GM19452 (cell line): Measurements from ENCODE around the gene HOXA13.

Experiments
- ATAC-seq: cut with Tn5 transposase; IDR thresholded peaks from one replicate; pipeline ENCODE4 v1.9.1; 2021; ENCODE audit not compliant: unreplicated experiment

The HOXA13 gene

GRCh38 chr7:27199849-27200760, at the start of gene HOXA13:
Gene HOXA13, minus strand, starts transcription at chr7:27200091. Its CDS starts 14 bp downstream, at chr7:27200077.
- peak; percentile 73 for ATAC-seq

- ATAC-seq: no peak
Measured at GRCh38 chr7:27248911-27249723, 49.2 kb upstream of the HOXA13 start.

DNA sequence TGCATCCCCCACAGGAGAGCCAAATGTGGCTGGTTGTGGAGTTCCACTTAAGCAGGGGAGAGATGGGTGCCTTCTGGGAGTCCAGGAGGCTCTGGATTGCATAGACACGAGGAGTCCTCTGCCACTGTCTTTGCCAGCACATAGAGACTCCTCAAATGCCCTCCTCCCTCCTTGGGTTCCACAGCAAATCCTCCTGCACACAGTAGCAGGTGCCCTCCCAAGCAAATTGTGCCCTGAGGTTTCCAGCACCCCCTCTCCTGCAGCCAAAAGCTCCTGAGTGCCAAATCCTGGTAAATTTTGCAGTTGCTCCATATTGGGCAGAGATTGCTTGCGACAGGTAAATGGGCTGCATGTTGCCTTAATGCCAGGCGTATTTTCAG, 48.5 kb upstream of the HOXA13 start:
- no peak for ATAC-seq

DNA sequence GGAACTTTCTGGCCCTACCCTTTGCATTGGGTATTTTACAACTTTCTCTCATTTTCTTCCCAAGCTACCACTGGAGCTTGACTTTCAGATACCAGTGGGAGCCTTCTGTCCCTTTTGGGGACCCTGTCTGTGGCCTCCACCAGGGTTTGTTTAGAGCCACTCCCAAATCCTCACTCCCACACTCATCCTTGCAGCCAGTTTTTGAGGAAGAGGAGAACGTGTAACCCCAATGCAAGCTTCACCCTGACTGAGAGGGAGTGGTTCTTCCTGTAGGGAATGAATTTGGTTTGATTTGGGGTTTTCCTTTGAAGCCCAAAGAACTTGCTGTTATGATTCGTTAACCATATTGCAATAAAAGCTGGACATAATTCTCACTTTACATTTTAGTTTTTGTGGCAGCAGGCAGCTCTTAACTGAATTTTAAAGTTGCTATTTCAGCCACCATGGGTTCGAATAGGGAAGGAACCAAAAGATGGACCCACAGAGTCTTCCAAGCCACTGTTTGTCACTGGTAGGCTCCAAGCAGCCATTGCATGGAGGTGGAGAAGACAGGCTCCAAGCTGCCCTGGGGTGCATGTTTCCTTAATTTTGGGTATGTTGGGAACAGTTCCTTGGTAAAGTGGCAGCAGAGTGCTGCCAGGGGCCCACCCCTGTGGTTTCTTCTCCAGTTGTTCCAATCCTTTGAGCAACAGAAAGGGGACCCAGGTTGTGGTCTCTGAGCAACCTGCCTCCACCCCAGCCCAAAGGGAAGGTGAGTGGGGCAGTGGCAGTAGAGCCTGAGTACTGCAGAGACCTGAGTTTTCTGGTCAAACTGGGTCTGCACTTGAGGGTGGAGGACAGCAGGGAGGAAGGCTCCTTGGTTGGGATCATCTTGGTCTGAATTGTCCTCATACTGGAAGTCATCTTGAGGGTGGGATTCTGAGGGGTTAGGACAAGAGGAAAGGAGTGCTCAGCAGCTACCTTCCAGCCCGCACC, 47.8 kb upstream of the HOXA13 start:
- no peak for ATAC-seq

GRCh38 chr7:27247000-27247399, 47.1 kb upstream of the HOXA13 start:
- ATAC-seq: no peak

DNA sequence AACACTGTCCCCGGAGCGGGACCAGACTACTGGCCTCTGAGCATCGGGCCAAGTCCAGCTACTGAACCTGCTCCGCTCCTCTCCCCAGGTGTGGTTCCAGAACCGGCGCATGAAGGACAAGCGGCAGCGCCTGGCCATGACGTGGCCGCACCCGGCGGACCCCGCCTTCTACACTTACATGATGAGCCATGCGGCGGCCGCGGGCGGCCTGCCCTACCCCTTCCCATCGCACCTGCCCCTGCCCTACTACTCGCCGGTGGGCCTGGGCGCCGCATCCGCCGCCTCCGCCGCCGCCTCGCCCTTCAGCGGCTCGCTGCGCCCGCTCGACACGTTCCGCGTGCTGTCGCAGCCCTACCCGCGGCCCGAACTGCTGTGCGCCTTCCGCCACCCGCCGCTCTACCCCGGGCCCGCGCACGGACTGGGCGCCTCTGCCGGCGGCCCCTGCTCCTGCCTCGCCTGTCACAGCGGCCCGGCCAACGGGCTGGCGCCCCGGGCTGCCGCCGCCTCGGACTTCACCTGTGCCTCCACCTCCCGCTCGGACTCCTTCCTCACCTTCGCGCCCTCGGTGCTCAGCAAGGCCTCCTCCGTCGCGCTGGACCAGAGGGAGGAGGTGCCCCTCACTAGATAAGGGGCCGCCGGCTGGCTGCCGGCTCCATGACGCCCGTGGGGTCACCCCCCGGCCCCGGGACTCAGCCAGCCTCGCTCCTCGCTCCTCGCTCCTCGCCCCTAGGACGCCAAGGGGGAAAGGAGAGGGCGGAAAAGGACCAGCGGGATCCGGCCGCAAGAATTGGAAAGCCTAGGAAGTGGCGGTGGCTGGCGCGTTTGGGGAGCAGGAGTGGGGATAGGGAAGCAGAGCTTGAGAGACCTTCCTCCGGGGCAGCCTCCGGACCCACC, 46.2 kb upstream of the HOXA13 start:
- no peak for ATAC-seq

DNA sequence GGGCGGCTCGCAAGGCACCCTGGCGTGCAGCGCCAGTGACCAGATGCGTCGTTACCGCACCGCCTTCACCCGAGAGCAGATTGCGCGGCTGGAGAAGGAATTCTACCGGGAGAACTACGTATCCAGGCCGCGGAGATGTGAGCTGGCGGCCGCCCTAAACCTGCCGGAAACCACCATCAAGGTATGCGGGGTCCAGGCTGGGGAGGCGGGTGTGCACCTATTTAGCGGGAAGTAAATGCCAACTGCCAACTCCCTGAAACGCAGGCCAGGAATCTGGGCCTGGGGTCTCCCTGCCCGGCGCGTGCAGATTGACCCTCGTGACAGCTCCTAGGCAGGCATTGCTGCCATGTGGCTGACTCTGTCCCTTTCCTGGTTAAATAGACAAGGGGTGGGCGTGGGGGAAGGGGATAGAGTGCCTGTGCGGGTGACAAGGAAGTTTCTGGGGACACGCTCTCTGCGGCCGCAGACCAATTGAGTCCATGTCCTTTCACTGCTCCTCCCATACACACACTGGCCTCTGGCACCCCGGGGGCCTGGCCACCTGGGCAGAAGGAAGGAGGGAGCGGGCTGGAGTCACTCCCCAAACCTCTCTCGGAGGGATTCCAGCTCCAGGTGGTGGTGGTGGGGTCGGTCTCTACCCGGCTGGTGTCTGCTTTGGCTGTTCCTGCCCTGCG, 45.4 kb upstream of the HOXA13 start:
- ATAC-seq: no peak

GRCh38 chr7:27244488-27245123, 44.7 kb upstream of the HOXA13 start:
- ATAC-seq: no peak

DNA sequence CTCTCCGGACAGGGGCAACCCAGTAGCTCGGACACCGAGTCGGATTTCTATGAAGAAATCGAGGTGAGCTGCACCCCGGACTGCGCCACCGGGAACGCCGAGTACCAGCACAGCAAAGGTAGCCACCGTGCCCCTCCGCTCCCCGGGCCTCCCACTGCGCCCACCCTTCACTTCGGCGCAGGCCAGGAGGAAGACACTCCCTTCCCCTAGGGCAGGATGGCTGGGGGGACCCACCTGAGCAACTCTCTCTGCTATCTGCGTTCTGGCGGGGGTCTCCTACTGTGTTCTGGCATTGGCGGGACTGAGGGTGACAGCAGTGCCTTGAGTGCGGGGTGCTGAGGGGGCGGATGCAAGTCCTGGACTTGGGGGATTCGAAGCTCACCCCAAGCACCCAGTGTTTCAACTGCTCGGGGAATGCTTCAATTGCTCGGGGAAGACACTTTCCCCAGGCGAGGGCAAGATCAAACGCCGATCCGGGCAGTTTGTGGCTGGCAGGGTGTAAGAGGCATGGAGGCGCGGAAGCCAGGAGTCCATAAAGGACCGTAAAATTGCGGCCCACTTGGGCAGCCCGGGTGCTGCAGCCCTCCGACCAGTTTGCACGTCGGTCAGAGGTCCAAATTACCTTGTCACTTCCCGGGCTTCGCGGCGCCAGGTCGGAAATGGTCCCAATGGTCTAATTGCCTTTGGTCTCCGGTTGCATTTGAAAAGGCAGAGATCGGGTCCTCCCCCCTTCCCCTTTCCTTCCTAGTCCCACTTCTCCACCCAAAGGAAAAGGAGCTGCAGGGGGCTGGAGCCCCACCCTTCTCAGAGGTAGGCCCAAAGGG, 43.7 kb upstream of the HOXA13 start:
- no peak for ATAC-seq

- ATAC-seq: no peak
Measured at GRCh38 chr7:27242555-27243339, 42.9 kb upstream of the HOXA13 start, which contains the start of gene EVX1. Gene EVX1, plus strand, starts transcription at chr7:27242802. Its CDS starts 229 bp downstream, at chr7:27243031.

DNA sequence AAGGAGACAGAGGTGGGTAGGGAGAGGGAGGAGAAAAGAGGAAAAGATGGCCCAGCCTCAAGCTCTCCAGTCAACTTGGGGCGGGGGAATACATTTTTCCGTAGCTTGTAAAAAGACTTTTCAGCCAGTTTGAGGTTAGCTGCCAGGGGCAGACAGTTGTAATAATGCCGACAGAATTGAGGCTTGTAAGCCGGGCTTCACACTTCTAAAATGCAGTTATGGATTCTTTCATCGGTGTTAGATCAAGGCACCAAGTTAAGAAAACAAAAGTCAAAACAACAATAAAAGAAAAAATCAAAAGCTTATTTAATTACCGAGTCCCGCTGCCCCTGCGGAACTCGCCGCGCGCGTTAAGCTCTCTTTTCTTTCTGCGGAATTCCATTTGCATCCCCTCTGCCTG, 42.3 kb upstream of the HOXA13 start:
- no peak for ATAC-seq

GRCh38 chr7:27241189-27242056, 41.5 kb upstream of the HOXA13 start:
- ATAC-seq: no peak

DNA sequence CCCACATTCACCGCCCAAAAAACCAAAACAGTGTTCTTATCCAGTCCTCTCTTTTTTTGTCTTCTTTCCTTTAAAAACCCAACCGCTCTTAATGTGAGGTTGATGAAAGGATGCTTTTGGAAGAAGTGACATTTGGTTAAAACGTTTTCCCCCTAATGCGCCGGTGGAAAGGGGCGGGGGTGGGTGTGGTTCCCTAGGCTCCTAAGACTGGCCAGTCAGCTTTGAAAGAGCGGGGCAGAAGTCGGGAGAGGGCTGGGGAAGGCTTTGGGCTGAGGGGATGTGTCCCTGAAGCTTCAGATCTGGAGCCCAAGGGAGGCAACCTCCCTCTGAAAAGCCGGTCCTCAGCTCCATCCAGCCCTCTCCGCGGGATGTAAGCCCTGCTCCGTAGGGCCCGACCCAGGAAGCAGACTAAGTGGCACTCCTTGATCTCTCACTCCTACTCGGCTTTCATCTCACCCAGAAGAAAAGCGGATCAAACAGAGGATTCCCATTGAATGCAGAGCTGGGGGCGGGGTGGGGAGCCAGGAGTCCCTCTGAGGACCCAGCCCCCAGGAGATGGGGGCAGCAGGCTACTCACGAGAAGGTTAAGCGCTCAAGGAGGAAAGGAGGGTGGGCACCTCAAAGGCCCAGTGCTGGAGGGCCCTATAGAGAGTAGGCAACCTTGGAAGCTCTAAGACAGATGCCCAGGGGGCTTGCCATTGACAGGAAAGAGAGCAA, 40.3 kb upstream of the HOXA13 start:
- no peak for ATAC-seq

DNA sequence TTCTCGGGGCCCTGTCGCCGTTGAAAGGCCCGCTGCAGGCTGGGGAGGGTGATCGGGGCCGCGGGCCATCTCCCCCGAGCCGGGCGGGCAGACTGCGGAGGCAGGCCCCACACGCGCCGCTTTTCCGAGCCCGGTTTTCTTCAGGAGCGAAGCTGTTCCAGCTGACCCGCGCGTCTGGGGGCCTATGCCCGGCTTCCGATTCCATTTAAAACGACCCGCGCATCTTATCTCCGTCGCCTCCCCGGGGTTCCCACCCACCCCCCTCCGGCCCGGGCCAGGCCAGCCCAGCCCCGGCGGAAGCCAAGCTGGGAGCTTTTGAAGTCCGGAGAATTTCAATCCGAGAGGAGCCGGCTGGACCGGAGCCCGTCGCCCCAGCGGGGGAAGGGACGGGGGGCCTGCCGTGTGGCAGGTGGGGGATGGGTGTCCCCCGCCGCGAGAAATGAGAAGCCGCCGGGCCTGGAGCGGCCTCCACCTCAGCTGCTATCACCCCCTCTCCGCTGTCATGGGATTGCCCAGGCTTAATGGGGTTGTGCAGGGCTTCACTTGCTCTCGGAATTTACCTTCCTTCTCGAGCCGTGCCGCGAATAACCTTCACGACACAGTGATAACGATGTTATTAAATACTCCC, 39.6 kb upstream of the HOXA13 start:
- ATAC-seq: no peak

GRCh38 chr7:27238979-27239386, 39.1 kb upstream of the HOXA13 start:
- no peak for ATAC-seq
